ENCODE results near the gene AK8.
"Not testable (repeated sequence)": the region's sequence is repeated elsewhere in the genome, so short reads cannot be mapped to it uniquely, and the experiment has no call there.

The AK8 gene

DNA sequence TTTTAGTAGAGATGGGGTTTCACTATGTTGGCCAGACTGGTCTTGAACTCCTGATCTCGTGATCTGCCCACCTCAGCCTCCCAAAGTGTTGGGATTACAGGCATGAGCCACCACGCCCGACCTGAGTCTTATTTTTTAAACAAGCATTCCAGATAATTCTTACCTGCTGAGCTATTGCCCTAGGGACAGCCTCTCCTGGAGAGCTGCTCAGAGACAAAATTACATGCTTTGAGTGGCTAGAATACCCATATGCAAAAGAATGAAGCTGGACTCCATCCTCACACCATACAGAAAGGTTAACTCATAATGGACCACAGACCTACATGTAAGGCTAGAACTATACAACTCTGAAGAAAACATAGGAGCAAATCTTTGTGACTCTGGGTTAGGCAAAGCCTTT lies 166.2 kb downstream of the AK8 start:
- DNase-seq (ENCODE audit: low read depth): no peak

DNA sequence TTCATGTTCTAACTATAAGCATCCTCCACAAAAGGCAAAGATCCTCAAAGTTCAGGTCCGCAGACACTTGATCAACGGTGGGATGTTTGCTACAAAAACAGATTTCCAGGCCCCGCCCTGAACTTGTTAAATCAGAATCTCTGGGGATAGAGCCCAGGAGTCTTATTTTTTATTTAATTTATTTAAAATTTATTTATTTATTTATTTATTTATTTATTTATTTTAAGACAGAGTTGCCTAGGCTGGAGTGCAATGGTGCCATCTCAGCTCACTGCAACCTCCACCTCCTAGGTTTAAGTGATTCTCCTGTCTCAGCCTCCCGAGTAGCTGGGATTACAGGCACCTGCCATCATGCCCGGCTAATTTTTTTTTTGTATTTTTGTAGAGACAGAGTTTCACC lies 166.9 kb downstream of the AK8 start:
- DNase-seq (ENCODE audit: low read depth): not testable (repeated sequence)

DNA sequence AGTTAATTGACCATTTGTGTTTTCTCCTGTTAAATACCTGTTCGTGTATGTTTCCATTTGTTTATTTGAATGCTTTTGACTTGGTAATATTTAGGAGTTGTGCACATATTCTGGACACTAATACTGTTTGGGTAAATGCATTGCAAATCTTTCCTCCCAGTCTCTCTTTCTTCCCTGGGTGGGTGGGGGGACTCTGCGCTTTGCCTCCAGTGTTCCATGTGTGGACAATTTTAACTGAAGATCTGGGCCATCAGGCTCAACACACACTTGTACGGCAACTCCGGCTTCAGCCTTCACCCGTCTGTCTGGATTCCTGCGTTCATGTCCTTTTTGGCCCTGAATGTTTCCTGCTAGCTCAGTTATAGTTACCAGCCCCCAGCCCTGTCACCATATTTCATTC lies 167.8 kb downstream of the AK8 start:
- no peak for DNase-seq (ENCODE audit: low read depth)

DNA sequence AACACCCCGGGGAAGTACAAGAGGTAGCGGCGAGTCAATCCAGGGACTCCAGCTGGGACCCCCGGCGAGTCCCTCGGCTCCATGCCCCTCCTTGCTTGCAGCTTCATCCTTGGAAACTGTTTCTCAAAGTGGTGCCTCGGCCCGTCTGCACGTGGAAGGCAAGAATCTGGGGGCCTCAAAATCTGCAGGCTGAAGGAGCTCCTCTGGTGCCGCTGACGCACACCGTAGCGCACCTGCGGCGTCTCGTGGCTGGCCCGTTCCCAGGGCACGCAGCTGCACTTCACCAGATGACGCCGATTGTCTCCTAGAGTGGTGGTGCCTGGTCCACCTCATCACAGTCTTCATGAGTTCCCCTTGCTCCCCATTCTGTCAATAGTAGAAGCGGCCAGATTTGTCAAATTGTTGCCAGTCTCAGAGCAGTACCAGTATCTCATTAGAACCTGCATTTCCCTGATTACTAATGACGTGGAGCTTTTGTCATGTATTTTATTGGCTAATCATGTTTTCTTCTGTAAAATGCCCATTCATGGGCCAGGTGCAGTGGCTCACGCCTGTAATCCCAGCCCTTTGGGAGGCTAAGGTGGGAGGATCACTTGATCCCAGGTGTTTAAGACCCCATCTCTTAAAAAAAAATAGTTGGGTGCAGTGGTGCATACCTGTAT lies 169.2 kb downstream of the AK8 start:
- no peak for DNase-seq (ENCODE audit: low read depth)

DNA sequence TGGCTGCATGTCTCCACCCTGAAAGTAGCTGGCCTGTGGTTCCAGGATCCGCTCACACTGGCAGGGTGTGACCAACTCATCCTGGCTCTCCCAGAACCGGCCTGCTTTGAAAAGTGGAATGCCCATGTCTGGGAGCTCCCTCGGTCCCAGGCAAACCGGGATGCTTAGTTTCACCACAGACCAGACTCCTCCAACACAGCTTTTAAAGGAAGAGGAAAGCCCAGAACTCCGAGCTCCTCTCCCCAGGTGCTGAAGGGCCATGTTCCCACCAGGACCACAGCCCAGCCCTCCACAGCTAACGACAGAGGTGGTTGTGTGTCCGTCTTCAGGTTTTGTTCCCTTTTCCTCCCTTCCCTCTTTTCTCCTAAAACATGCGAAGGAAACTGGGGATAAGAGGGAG lies 169.8 kb downstream of the AK8 start:
- no peak for DNase-seq (ENCODE audit: low read depth)

DNA sequence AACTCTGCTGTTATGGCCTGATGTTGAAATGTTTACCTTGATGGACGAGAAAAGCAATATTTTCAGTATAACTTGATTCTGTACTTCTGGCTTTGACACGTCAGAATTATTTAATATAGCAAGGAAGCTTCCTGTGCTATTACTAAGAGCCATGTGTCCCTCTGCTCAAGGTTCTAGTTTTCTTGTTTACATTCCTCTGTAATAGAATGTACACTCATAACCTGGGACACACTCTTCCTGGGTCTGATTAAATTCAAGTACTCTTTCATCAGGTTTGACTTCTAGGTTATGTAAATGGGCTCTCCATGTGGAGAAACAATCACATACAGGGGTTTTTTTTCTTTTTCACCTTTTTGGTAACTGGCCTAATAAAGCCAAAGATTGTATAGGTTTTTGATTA lies 174.7 kb downstream of the AK8 start:
- no peak for DNase-seq (ENCODE audit: low read depth)

DNA sequence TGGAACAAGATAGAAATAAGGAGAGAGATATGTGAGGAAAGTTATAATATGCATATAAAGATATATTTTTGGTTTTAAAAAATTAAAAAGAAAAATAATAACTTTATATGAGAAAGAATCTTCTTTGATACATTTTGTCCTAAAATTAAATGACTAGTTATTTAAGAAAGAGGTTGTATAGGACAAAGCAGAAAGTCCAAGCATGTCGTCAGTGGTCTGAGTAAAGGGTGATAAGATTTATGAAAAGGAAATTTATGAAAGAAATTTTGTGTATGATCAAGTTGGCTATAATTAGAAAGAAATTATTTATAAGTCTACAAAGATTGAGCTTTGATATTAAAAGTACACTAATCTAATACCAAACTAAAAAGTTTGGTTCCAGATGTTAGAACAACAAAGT lies 175.8 kb downstream of the AK8 start:
- no peak for DNase-seq (ENCODE audit: low read depth)

DNA sequence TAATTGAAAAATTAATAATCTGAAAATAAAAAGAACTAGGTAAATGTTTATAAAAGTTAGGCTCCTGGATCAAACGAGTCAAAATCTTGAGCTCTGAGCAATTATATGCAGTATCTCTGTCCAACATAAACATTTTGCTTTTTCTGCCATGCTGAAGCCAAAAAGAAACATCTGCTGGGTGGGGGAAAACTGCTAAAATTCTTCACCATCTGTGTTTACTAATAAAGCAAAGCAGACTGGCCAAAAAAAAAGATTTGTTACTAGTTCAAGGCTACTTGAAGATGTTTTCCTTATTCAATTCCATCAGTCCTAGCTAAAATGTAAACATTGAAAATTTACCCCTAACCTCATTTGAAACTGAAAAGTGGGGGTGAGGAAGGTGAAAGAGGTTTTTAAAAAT lies 178.1 kb downstream of the AK8 start:
- DNase-seq (ENCODE audit: low read depth): peak; percentile 42

DNA sequence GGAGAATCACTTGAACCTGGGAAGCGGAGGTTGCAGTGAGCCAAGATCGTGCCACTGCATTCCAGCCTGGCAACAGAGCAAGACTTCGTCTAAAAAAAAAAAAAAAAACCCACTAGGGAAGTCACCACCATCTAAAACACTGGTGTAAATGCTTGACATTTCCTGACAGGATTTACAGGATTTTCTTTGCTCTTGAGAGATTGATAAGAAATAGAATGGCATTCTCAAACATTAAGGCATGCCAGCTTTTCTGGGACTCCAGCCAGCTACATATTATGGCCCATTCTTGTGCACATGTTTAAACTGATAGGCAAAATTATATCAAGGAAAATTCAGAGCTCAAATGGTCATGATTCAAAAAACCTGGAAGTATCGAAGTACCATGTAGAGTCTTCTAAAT lies 179.1 kb downstream of the AK8 start:
- no peak for DNase-seq (ENCODE audit: low read depth)

DNA sequence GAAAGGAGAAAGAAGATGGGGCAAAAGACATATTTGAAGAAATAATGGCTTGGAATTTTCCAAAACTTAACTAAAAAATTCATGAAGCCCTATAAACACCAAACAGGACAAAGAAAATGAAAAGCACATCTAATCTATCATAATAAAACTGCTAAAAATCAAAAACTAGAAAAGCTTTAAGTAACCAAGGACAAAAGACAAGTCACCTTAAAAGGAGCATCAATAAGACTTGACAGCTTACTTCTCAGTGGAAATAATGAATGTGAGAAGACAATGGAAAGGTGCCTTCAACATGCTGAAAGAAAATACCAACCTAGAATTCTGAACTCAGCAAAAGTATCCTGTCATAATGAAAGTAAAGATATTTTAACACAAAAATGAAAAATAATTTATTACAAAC lies 180.9 kb downstream of the AK8 start:
- no peak for DNase-seq (ENCODE audit: low read depth)

DNA sequence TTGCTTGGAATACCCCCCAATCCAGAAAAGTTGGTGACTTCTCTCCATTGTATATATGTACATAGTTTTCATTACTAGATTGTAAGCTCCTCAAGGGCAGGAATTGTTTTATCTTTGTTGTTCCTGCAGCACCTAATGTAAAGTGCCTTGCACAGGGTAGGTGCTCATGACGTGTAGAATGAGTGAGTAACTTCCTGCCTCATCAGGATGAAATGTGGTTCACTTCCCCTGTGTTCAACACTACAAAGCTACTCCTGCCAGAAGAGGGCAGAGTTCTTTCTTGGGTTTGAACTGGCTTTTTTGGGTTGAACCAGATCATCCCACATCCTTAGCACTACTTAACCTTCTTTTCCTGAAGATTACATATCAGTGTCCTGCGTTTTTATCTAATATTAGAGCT lies 183.9 kb downstream of the AK8 start:
- no peak for DNase-seq (ENCODE audit: low read depth)

DNA sequence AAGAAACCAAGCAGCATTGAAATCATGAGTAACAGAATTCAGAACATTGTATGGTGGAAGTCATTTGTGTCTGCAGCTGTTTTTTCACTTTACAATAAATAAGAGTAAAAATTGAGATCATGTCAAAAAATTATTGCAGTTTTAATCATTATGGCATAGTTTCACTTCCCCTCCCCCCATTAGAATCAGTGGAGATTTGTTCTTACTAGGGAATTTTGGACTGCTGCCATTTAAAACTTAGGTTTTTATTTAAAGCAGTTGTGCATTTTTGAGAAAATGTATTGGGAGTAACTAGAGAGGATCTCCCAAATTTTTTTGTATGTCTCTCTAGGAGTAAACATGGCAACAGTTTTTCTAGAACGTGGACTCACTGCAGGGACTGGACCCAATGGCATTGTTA lies 187.4 kb downstream of the AK8 start:
- DNase-seq (ENCODE audit: low read depth): no peak

DNA sequence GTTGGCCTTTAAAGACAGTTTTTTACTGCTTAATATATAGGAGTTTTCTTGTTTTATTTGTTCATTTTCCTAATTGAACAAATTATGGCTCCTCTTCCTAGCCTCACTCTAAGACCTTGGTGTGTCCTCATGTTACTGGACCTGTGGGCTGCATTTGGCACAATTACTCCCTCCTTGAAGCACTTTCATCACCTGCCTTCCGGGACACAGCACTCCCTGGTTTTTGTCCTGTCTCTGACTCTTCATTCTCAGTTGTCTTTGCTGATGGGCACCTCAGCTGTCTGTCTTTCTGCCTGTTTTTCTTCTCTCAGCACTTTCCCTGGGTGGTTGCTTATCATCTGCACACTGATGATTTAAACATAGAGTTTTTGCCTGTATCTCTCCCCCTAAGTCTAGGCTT lies 194.2 kb downstream of the AK8 start:
- no peak for DNase-seq (ENCODE audit: low read depth)

DNA sequence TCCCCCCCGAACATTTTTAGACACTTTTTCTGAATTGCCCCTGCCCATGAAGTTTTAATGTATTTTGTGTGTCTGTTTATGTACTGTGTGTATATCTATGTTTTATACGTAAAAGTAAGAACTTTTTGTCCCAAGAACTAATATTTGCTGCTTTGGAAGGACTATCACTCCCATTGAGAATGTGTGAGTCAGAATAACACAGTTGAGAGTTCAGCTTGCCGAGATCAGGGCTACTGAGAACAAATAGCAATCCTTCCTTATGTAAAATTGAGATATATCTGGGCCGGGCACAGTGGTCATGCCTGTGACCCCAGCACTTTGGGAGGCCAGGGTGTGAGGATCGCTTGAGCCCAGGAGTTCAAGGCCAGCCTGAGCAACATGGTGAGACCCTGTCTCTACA lies 196.5 kb downstream of the AK8 start:
- no peak for DNase-seq (ENCODE audit: low read depth)

DNA sequence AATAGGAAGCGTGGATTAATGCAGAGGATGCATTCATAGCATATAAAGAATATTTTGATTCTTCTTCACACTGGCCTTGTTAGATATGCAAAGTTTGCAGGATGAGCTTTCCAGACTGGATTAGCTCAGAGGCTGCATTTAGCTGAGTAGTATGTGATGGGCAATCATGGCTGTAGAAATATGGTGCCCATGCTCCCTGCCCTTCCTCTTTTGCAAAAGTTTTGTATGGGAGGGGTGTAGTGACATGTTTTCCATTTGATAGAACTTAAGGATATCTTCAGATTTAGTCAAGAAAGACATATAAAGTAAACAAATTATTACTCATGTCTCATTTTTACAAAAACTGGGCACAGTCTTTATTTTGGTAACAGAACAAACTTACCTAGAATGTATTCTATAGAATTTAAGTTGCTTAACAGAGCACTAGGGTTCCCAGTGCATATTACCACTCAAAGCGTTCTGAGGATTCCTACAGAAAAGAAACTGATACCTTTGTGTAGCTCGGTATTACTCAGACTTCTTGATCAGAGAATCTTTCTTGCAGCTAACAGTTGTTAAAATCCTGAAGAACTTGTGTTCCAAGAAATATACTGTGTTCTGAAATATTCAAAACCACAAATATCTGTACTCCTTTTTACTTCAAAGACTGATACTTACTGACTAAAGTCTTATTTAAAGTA lies 198.0 kb downstream of the AK8 start:
- DNase-seq (ENCODE audit: low read depth): no peak

DNA sequence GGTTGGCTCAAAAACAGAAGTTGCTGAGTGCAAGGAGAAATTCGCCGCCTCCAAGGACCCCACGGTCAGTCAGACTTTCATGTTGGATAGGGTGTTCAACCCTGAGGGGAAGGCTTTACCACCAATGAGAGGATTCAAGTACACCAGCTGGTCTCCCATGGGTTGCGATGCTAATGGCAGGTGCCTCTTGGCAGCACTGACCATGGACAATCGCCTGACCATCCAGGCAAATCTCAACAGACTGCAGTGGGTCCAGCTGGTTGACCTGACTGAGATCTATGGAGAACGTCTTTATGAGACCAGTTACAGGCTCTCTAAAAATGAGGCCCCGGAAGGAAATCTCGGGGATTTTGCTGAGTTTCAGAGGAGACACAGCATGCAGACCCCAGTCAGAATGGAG lies 200.1 kb downstream of the AK8 start:
- no peak for DNase-seq (ENCODE audit: low read depth)

All from fibroblast of gingiva (primary cell).